Activated CD4-positive, alpha-beta memory T cell treated with anti-CD3 and anti-CD28 coated beads, Interleukin-2, amount 10 ng/mL, durations not matched to agents 7 days and 5 days (primary cell): ENCODE measurements around the gene PLEKHG2. TPM values are rescaled to one million over a fixed set of nuclear protein-coding genes. Genes with fewer than 3 reads are reported as not detected.
"Not testable (repeated sequence)": the region's sequence is repeated elsewhere in the genome, so short reads cannot be mapped to it uniquely, and the experiment has no call there.

ENCODE experiments used
- CTCF ChIA-PET: fragments of 350-600 bp; sonication (Branson Sonifier 250); formaldehyde crosslinking; loops from one replicate; lab custom pipeline; 2021; ENCODE audit warnings: antibody characterized with exemption, inconsistent platforms; lab: Charles Lee
- POLR2A ChIA-PET: fragments of 350-600 bp; sonication (Branson Sonifier 250); formaldehyde crosslinking; loops from one replicate; lab custom pipeline; 2021; ENCODE audit warnings: antibody characterized with exemption; lab: Charles Lee
- DNase-seq: peaks from one replicate; pipeline ENCODE4 v3.0.0-alpha.2; 2020
- H3K27ac Mint-ChIP-seq: one replicate; pipeline ENCODE4 v1.8.0; 2021; ENCODE audit warnings: mild to moderate bottlenecking, mixed read lengths
- H3K27me3 Mint-ChIP-seq: one replicate; pipeline ENCODE4 v1.8.0; 2021; ENCODE audit warnings: mixed read lengths
- H3K36me3 Mint-ChIP-seq: one replicate; pipeline ENCODE4 v1.8.0; 2021; ENCODE audit warnings: low read depth, mixed read lengths
- H3K4me1 Mint-ChIP-seq: one replicate; pipeline ENCODE4 v1.8.0; 2021; ENCODE audit warnings: mixed read lengths
- H3K4me3 Mint-ChIP-seq: one replicate; pipeline ENCODE4 v1.8.0; 2021; ENCODE audit warnings: mild to moderate bottlenecking, mixed read lengths
- H3K9me3 Mint-ChIP-seq: one replicate; pipeline ENCODE4 v1.8.0; 2021; ENCODE audit warnings: mixed read lengths
- total RNA-seq, 2 experiments: library from RNA; stranded (reverse); gene quantifications; one replicate each; pipeline ENCODE4 v1.2.3, GENCODE V29; 2021

Gene PLEKHG2
- total RNA-seq, 2 experiments from 2014 or later, result 82.4 to 93.0 TPM

DNA sequence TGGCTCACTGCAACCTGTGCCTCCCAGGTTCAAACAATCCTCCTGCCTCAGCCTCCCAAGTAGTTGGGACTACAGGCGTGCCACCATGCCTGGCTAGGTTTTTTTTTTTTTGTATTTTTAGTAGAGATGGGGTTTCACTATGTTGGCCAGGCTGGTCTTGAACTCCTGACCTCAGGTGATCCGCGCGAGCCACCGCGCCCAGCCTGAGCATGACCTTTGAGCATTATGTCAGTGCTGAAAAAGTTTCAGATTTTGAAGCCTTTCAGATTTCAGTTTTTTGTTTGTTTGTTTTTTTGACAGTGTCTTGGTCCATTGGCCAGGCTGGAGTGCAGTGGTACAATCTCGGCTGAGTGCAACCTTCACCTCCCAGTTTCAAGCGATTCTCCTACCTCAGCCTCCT lies 38.8 kb downstream of the PLEKHG2 start:
- H3K27me3 Mint-ChIP-seq, H3K9me3 Mint-ChIP-seq, H3K27ac Mint-ChIP-seq, DNase-seq, H3K4me3 Mint-ChIP-seq: not testable (repeated sequence)
- ChIA-PET POLR2A (interaction anchor here (2.3 kb wide), 1 partner anchor 15 kb away, joined by 9 read pairs; the partner anchor contains the start of gene RPS16), CTCF (interaction anchor here (0.6 kb wide), 1 partner anchor 24 kb away, joined by 3 read pairs; no protein-coding TSS in a partner anchor)
- H3K36me3 Mint-ChIP-seq, result peaks cover 62% of the 10 kb centered on the region
- H3K4me1 Mint-ChIP-seq, result peaks cover 62% of the 10 kb centered on the region

GRCh38 chr19:39463403-39463802 lies 50.9 kb downstream of the PLEKHG2 start:
- Mint-ChIP-seq H3K4me1 (no peaks in the 10 kb centered on the region), H3K4me3 (no peak overlapping the region), H3K27me3 (no peaks in the 10 kb centered on the region), H3K36me3 (peaks cover 72% of the 10 kb centered on the region), H3K27ac (no peak overlapping the region), H3K9me3 (no peaks in the 10 kb centered on the region)
- no peak for DNase-seq
- ChIA-PET CTCF (interaction anchor here (0.6 to 4.0 kb wide), 3 partner anchors 8 to 23 kb away, joined by 3 to 20 read pairs (median 3); no protein-coding TSS in a partner anchor), POLR2A (interaction anchor here (1.2 kb wide), 1 partner anchor 11 kb away, joined by 3 read pairs; no protein-coding TSS in a partner anchor)

GRCh38 chr19:39465956-39466747 lies 53.7 kb downstream of the PLEKHG2 start:
- ChIA-PET POLR2A (no interaction called here), CTCF (no interaction called here)
- no peak for DNase-seq
- Mint-ChIP-seq H3K9me3 (no peaks in the 10 kb centered on the region), H3K4me3 (no peak overlapping the region), H3K4me1 (peaks cover 2% of the 10 kb centered on the region), H3K36me3 (peaks cover 79% of the 10 kb centered on the region), H3K27ac (no peak overlapping the region), H3K27me3 (no peaks in the 10 kb centered on the region)

GRCh38 chr19:39467941-39468340 lies 55.5 kb downstream of the PLEKHG2 start:
- H3K4me1 Mint-ChIP-seq, result peaks cover 11% of the 10 kb centered on the region

GRCh38 chr19:39469036-39469435 lies 56.6 kb downstream of the PLEKHG2 start:
- Mint-ChIP-seq H3K27ac (no peak overlapping the region), H3K4me3 (no peak overlapping the region), H3K27me3 (no peaks in the 10 kb centered on the region), H3K9me3 (no peaks in the 10 kb centered on the region), H3K36me3 (peaks cover 81% of the 10 kb centered on the region), H3K4me1 (peaks cover 11% of the 10 kb centered on the region)
- CTCF ChIA-PET, result no interaction called here
- DNase-seq, result no peak
- POLR2A ChIA-PET, result interaction anchor here (1.4 to 1.7 kb wide), 2 partner anchors 11 to 28 kb away, joined by 3 to 4 read pairs; partner anchors contain the start of gene TIMM50

More at GRCh38 chr19:39467941-39468340, 55.5 kb downstream of the PLEKHG2 start:
- Mint-ChIP-seq H3K9me3 (no peaks in the 10 kb centered on the region), H3K27ac (no peak overlapping the region), H3K36me3 (peaks cover 85% of the 10 kb centered on the region), H3K27me3 (no peaks in the 10 kb centered on the region), H3K4me3 (no peak overlapping the region)
- no peak for DNase-seq
- POLR2A ChIA-PET, result interaction anchor here (1.4 to 1.7 kb wide), 2 partner anchors 12 to 27 kb away, joined by 3 to 4 read pairs; partner anchors contain the start of gene TIMM50
- CTCF ChIA-PET, result no interaction called here

- CTCF ChIA-PET, result no interaction called here
Observed at GRCh38 chr19:39469567-39469966, 57.1 kb downstream of the PLEKHG2 start.

DNA sequence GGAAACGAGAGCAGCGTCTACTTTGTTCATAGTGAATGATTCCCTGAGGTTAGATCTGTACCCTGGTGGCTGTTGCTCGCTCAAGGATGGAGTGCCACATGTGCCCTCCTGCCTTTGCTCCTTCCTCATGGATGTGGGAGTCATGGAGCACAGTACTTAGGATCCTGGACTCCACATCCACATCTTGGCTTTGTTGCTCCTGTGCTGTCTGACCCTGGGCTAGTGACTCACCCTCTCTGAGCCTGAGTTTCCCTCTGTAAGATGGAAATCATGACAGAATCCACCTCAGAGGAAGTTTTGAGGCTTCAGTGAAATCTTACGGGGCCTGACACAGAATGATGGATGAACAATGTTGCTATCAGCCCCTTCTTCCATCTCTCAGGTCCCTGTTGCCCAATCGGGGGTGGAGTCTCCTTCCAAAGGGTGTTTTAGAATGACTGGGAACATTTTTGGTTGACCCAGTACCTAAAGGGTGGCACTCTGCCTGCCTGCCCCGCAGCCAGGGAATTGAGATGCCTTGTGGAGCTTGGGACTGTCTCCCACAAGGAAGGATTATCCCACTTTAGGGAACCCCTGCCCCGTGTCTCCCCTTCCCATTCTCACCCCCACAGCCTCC lies 58.4 kb downstream of the PLEKHG2 start:
- H3K27ac Mint-ChIP-seq, result no peak overlapping the region
- no peak for DNase-seq
- peaks cover 84% of the 10 kb centered on the region for H3K36me3 Mint-ChIP-seq
- peaks cover 11% of the 10 kb centered on the region for H3K4me1 Mint-ChIP-seq
- H3K4me3 Mint-ChIP-seq, result no peak overlapping the region
- ChIA-PET CTCF (interaction anchor here (1.1 kb wide), 1 partner anchor 27 kb away, joined by 3 read pairs; no protein-coding TSS in a partner anchor), POLR2A (no interaction called here)
- H3K27me3 Mint-ChIP-seq, result no peaks in the 10 kb centered on the region
- H3K9me3 Mint-ChIP-seq, result no peaks in the 10 kb centered on the region

More at GRCh38 chr19:39469567-39469966, 57.1 kb downstream of the PLEKHG2 start:
- H3K27ac Mint-ChIP-seq, result no peak overlapping the region
- peaks cover 84% of the 10 kb centered on the region for H3K36me3 Mint-ChIP-seq
- H3K27me3 Mint-ChIP-seq, result no peaks in the 10 kb centered on the region
- no peaks in the 10 kb centered on the region for H3K9me3 Mint-ChIP-seq
- no peak overlapping the region for H3K4me3 Mint-ChIP-seq
- H3K4me1 Mint-ChIP-seq, result peaks cover 11% of the 10 kb centered on the region
- no peak for DNase-seq
- POLR2A ChIA-PET, result interaction anchor here (1.7 kb wide), 1 partner anchor 11 kb away, joined by 4 read pairs; the partner anchor contains the start of gene TIMM50

- Mint-ChIP-seq H3K4me1 (peaks cover 11% of the 10 kb centered on the region), H3K27me3 (no peaks in the 10 kb centered on the region), H3K27ac (no peak overlapping the region), H3K4me3 (no peak overlapping the region), H3K36me3 (peaks cover 81% of the 10 kb centered on the region), H3K9me3 (no peaks in the 10 kb centered on the region)
- ChIA-PET CTCF (interaction anchor here (0.5 to 1.1 kb wide), 3 partner anchors 9 to 26 kb away, joined by 3 read pairs; partner anchors contain the start of gene TIMM50), POLR2A (no interaction called here)
- DNase-seq, result no peak
Observed at GRCh38 chr19:39471756-39472536, 59.5 kb downstream of the PLEKHG2 start.

DNA sequence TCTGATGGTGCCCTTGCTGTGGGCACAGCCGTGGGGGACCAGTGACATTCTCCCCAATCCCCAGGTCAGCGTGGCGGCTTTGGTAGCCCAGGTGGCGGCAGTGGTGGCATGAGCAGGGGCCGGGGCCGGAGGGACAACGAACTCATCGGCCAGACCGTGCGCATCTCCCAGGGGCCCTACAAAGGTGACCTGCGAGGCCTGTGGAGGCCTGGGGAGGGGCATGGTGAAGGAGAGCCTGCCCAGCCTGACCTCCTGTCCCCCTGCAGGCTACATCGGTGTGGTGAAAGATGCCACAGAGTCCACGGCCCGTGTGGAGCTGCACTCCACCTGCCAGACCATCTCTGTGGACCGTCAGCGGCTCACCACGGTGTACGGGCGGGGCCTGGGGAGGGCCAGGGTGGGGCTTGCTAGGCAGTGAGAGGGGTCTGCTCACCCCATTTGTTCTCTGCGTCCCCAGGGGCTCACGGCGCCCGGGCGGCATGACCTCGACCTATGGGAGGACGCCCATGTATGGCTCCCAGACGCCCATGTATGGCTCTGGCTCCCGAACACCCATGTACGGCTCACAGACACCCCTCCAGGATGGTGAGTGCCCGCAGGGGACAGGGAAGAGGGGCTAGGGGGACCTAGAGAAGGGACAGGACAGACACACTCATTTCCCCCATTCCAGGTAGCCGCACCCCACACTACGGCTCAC lies 60.4 kb downstream of the PLEKHG2 start:
- H3K27me3 Mint-ChIP-seq, result no peaks in the 10 kb centered on the region
- ChIA-PET CTCF (interaction anchor here (2.0 kb wide), 1 partner anchor 10 kb away, joined by 20 read pairs; no protein-coding TSS in a partner anchor), POLR2A (no interaction called here)
- no peaks in the 10 kb centered on the region for H3K9me3 Mint-ChIP-seq
- no peak overlapping the region for H3K27ac Mint-ChIP-seq
- H3K4me1 Mint-ChIP-seq, result peaks cover 11% of the 10 kb centered on the region
- H3K4me3 Mint-ChIP-seq, result no peak overlapping the region
- no peak for DNase-seq
- H3K36me3 Mint-ChIP-seq, result peaks cover 78% of the 10 kb centered on the region

GRCh38 chr19:39473443-39473960 lies 61.0 kb downstream of the PLEKHG2 start:
- H3K4me1 Mint-ChIP-seq, result peaks cover 11% of the 10 kb centered on the region
- ChIA-PET CTCF (interaction anchor here (0.6 to 2.3 kb wide), 13 partner anchors 10 to 445 kb away, joined by 3 to 24 read pairs (median 6); partner anchors contain the start of genes EID2B, MED29, PAF1 and SUPT5H), POLR2A (interaction anchor here (1.1 kb wide), 1 partner anchor 11 kb away, joined by 3 read pairs; no protein-coding TSS in a partner anchor)
- DNase-seq, result no peak
- no peak overlapping the region for H3K4me3 Mint-ChIP-seq
- H3K27ac Mint-ChIP-seq, result no peak overlapping the region
- H3K27me3 Mint-ChIP-seq, result no peaks in the 10 kb centered on the region
- H3K36me3 Mint-ChIP-seq, result peaks cover 72% of the 10 kb centered on the region
- no peaks in the 10 kb centered on the region for H3K9me3 Mint-ChIP-seq

DNA sequence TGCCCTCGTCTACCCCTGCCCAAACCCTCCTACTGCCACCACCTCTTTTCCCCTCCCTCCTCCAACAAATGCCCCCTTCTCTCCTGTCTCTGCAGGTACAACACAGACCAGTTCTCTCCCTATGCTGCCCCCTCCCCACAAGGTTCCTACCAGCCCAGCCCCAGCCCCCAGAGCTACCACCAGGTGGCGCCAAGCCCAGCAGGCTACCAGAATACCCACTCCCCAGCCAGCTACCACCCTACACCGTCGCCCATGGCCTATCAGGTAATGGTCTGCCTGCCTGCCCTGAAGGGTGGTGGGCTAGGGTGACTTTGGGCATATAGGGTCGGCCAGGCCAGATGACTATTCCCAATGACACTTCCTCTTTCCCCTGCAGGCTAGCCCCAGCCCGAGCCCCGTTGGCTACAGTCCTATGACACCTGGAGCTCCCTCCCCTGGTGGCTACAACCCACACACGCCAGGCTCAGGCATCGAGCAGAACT lies 61.7 kb downstream of the PLEKHG2 start:
- no peak overlapping the region for H3K4me3 Mint-ChIP-seq
- H3K27ac Mint-ChIP-seq, result no peak overlapping the region
- peak; percentile 66 for DNase-seq
- H3K36me3 Mint-ChIP-seq, result peaks cover 65% of the 10 kb centered on the region
- H3K4me1 Mint-ChIP-seq, result peaks cover 11% of the 10 kb centered on the region
- H3K9me3 Mint-ChIP-seq, result no peaks in the 10 kb centered on the region
- no peaks in the 10 kb centered on the region for H3K27me3 Mint-ChIP-seq
- ChIA-PET CTCF (interaction anchor here (0.5 to 2.3 kb wide), 16 partner anchors 9 to 446 kb away, joined by 3 to 24 read pairs (median 6); partner anchors contain the start of genes EID2B, MED29, PAF1 and RPS16), POLR2A (interaction anchor here (1.1 to 2.4 kb wide), 2 partner anchors 12 to 38 kb away, joined by 3 to 8 read pairs; partner anchors contain the start of gene RPS16)
